Stimulated activated naive B cell treated with anti-CD40 and anti-IgM and Interleukin-4, amounts not matched to agents 10 μg/mL and 1 μg/mL and 100 μg/mL, for 72 hours (primary cell): Measurements from ENCODE around the gene PHC2.

Source experiments
- ATAC-seq, 2 donors: fragments of 150-1000 bp; cut with Tn5 transposase; replicated peaks; 2 replicates each; pipeline ENCODE4 v1.10.0; 2021; ENCODE audit warnings: moderate library complexity in 1 of 2
- DNase-seq: peaks from one replicate; pipeline ENCODE4 v3.0.0; 2021
- H3K27ac Mint-ChIP-seq: one replicate; pipeline ENCODE4 v1.8.0; 2022; ENCODE audit warnings: mild to moderate bottlenecking, mixed read lengths
- H3K27me3 Mint-ChIP-seq, 2 donors: one replicate each; pipeline ENCODE4 v1.8.0; 2022; ENCODE audit warnings: mixed read lengths in 2 of 2
- H3K36me3 Mint-ChIP-seq, 2 donors: one replicate each; pipeline ENCODE4 v1.8.0; 2022; ENCODE audit warnings: mixed read lengths in 2 of 2, mild to moderate bottlenecking in 1 of 2
- H3K4me1 Mint-ChIP-seq, 2 donors: one replicate each; pipeline ENCODE4 v1.8.0; 2022; ENCODE audit warnings: mixed read lengths in 2 of 2, mild to moderate bottlenecking in 1 of 2
- H3K4me3 Mint-ChIP-seq, 2 donors: one replicate each; pipeline ENCODE4 v1.8.0; 2022; ENCODE audit warnings: mild to moderate bottlenecking in 2 of 2, mixed read lengths in 2 of 2, moderate library complexity in 1 of 2
- H3K9me3 Mint-ChIP-seq, 2 donors: one replicate each; pipeline ENCODE4 v1.8.0; 2022; ENCODE audit warnings: mixed read lengths in 2 of 2, mild to moderate bottlenecking in 1 of 2

PHC2 gene

DNA sequence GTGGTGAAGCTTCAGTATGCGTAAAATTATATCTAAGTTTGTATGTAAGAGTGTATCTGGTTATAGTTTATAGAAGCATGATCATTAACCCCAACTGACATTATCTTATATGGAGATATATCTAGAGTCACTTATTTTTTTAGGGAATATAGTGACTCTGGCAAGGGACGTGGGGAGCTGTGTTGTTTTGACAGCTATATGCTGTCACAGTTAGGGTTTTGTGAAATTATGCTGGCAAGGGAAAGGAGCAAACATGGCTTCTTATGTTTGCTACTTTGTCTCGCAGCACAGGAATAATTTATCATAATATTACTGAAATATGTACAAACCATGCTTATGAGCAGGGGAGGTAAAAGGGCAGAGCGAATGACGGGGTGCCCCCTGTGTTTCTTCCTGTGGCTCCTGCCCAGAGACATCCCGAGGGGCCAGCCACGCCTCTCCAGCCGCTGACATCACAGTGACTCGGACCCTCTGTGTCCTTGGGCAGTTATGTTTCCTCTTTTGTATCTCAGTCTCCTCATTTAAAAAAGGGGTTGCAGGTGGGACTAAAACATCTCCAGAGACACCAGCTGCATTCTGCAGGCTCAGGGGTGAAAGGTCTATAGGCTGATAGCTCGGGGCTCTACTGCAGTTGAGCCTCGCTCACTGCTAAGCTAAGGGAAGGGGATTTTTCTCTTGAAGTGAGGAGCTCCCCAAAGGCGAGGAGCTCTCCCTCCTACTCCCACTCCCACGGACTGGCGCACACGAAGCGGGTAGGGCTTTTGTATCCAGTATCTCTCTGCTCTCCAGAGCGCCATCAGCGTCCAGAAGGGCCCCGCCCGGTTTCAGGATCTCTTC is 124.9 kb downstream of the PHC2 start:
- peaks cover 12 to 14% of the 10 kb centered on the region in 2 donors for H3K27me3 Mint-ChIP-seq
- peak; percentile 38 to 41 for ATAC-seq
- no peak for DNase-seq
- peak overlapping the region; percentile 26 to 44 for H3K4me3 Mint-ChIP-seq
- peaks cover 0 to 2% of the 10 kb centered on the region in 2 donors for H3K9me3 Mint-ChIP-seq
- peaks cover 8 to 12% of the 10 kb centered on the region in 2 donors for H3K36me3 Mint-ChIP-seq
- peaks cover 5 to 9% of the 10 kb centered on the region in 2 donors for H3K4me1 Mint-ChIP-seq
- peak overlapping the region; percentile 37 for H3K27ac Mint-ChIP-seq

DNA sequence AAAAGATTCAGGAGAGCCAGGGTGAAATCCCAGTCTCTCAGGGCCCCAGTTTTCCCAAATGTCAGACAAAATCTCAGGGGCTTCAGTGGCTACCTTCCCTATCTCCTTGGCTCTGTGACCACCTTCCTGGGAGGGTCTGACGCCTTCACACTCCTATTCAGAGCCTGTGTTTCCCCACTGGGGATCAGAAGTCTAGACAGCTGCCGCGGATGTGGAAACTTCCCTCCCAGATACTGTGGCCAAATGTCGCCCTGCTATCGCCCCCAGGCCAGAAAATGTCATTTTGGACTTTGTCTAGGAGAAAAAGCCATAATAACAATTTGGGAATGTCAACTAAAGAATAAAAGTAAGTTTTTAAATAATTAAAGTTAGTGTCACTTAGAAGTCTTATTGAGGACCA is 125.9 kb downstream of the PHC2 start:
- Mint-ChIP-seq H3K4me3 (no peak overlapping the region), H3K4me1 (peaks cover 5 to 9% of the 10 kb centered on the region in 2 donors), H3K9me3 (peaks cover 0 to 2% of the 10 kb centered on the region in 2 donors), H3K27ac (no peak overlapping the region), H3K36me3 (peaks cover 12 to 15% of the 10 kb centered on the region in 2 donors), H3K27me3 (peaks cover 12 to 13% of the 10 kb centered on the region in 2 donors)
- no peak for DNase-seq
- ATAC-seq = no peak

DNA sequence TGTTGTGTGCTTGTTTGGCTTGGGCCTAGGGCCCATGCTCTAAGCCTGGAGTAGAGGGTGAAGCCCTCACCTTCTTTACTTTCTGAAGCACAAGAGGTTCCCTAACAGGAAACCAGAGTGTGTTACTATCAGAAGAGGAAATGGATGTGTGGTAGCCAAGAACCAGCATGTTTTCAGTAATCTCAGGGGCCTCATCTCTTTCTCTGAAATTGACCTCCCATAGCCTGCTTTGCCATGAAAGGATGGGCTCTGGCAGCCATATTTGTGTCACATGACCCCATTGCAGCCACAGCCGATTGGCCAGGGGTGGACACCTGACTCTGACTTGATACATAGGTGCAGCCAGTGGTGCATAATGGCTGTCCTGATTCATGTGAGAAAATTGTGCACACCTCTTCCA is 128.6 kb downstream of the PHC2 start:
- Mint-ChIP-seq H3K9me3 (peaks cover 0 to 2% of the 10 kb centered on the region in 2 donors), H3K4me1 (peaks cover 5 to 18% of the 10 kb centered on the region in 2 donors), H3K36me3 (peaks cover 22 to 33% of the 10 kb centered on the region in 2 donors), H3K27me3 (peaks cover 6 to 9% of the 10 kb centered on the region in 2 donors), H3K27ac (no peak overlapping the region), H3K4me3 (no peak overlapping the region)
- DNase-seq (no peak), ATAC-seq (no peak)

DNA sequence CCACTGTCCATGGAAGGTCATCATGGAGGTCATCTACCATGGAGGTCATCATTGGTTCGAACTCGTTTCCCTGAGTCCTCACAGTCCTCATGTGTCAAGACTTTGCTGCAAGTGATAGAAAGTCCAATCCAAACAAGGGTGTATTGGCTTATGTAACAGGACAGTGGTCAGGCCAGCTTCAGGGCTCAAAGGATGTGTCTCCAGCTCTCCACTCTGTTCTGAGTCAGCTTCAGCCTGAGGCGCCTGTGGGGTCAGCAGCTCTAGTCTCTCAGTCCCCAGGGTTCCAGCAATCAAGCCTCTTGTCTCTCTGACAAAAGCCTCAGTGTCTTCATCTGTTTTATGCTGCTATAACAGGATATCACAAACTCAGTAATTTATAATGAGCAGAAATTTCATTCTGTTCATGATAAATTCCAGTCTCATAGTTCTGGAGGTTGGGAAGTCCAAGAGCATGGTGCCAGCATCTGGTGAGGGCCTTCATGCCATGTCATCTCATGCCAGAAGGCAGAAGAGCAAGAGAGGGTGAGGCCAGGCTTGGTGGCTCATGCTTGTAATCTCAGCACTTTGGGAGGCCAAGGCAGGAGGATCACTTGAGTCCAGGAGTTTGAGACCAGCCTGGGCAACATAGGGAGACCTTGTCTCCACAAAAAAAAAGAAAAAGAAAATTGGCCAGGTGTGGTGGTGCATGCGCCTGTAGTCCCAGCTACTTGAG is 129.5 kb downstream of the PHC2 start:
- H3K4me1 Mint-ChIP-seq = peaks cover 3 to 15% of the 10 kb centered on the region in 2 donors
- H3K36me3 Mint-ChIP-seq = peaks cover 24 to 41% of the 10 kb centered on the region in 2 donors
- DNase-seq (no peak), ATAC-seq (no peak)
- H3K27me3 Mint-ChIP-seq = peaks cover 6 to 9% of the 10 kb centered on the region in 2 donors
- no peak overlapping the region for H3K4me3 Mint-ChIP-seq
- peaks cover 0 to 2% of the 10 kb centered on the region in 2 donors for H3K9me3 Mint-ChIP-seq
- H3K27ac Mint-ChIP-seq = no peak overlapping the region

DNA sequence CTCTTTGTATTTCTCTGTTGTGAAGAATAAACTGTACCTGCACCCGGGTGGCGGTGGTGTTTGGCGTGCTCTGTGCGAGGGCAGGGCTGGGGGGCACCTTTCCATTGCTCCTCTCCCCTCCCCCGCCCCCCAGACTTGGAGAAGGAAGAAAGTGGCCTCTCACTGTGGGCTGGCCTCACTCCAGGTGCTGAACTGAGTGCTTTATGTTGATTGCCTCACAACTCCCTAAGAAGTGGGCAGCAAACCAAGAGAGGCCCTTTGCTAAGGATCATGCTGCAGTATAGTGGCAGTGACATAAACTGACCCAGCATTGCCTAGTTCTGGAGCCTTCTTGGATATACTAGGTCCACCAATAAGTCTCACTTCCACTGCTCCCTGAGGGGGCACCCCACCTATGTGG is 130.2 kb downstream of the PHC2 start:
- H3K9me3 Mint-ChIP-seq = peaks cover 0 to 2% of the 10 kb centered on the region in 2 donors
- H3K4me1 Mint-ChIP-seq = peaks cover 0 to 9% of the 10 kb centered on the region in 2 donors
- DNase-seq = no peak
- peaks cover 30 to 44% of the 10 kb centered on the region in 2 donors for H3K36me3 Mint-ChIP-seq
- ATAC-seq = no peak
- H3K27ac Mint-ChIP-seq = no peak overlapping the region
- H3K4me3 Mint-ChIP-seq = no peak overlapping the region
- peaks cover 0 to 2% of the 10 kb centered on the region in 2 donors for H3K27me3 Mint-ChIP-seq

DNA sequence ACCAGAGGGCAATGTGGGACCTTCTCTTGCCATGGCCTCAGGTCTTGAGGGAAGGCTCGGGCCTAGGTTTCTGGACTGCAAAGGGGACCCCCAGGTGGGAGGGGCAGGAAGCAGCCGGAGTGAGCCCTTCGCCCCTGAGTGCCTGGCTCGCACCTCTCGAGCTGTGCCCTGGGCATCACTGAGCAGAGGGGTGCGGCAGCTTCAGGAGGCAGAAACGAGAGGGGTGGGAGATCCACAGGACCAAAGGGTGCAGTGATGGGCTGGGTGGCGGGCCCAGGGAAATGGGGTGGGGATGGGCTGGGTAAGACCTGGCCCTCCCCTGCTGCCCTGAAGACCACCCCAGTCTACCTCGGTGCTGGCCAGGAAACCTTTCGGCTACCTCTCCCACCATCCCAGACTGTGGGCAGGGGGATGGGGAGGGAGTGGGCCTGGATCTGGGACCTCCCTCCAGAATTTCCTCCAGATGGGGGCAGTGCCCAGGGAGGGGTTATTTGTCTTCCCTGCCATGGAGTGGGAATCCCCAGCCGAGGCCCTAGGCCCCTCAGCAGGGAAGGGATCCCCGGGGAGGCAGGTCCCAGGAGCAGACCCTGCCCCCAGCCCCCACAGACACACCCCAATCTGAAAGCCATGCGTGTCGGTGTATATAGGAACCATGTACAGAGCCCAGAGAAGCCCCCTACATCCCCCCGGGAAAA is 131.3 kb downstream of the PHC2 start:
- DNase-seq (no peak), ATAC-seq (no peak)
- H3K36me3 Mint-ChIP-seq = peaks cover 33 to 48% of the 10 kb centered on the region in 2 donors
- H3K4me3 Mint-ChIP-seq = no peak overlapping the region
- no peak overlapping the region for H3K27ac Mint-ChIP-seq
- no peaks in the 10 kb centered on the region for H3K27me3 Mint-ChIP-seq
- peaks cover 0 to 2% of the 10 kb centered on the region in 2 donors for H3K9me3 Mint-ChIP-seq
- H3K4me1 Mint-ChIP-seq = peaks cover 3 to 15% of the 10 kb centered on the region in 2 donors

DNA sequence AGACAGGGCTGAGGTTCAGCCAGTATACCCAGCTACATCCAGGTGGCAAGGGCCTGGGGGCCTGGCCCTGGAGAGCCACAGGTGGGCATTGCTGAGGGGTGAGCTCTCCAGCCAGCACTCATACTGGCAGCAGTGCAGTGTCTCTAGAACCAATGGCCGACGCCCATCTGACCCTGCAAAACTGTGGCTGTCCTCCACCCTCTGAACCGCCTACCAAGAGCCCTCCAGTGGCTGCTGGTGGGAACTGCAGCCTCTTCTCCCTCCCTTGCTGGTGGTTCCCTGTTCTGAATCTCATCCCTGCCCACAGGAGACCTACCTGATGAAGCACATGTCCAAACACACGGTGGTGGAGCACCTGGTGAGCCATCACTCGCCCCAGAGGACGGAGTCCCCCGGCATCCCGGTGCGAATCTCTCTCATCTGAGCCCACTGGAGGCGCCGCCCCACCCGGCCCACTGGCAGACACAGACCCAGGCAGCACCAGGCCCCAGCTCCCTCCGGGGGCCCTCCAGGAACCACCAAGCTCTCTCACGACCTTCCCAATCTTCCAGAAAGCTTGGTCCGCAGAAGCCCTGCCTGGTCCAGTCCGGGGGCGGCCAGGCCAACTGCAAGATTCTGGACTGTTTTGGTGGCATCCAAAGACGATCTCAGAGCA is 132.1 kb downstream of the PHC2 start:
- H3K4me3 Mint-ChIP-seq = no peak overlapping the region
- ATAC-seq = peak; percentile 69 to 76
- H3K9me3 Mint-ChIP-seq = peaks cover 0 to 2% of the 10 kb centered on the region in 2 donors
- DNase-seq = peak; percentile 27
- H3K27ac Mint-ChIP-seq = no peak overlapping the region
- peaks cover 33 to 55% of the 10 kb centered on the region in 2 donors for H3K36me3 Mint-ChIP-seq
- H3K27me3 Mint-ChIP-seq = no peaks in the 10 kb centered on the region
- peaks cover 3 to 15% of the 10 kb centered on the region in 2 donors for H3K4me1 Mint-ChIP-seq

DNA sequence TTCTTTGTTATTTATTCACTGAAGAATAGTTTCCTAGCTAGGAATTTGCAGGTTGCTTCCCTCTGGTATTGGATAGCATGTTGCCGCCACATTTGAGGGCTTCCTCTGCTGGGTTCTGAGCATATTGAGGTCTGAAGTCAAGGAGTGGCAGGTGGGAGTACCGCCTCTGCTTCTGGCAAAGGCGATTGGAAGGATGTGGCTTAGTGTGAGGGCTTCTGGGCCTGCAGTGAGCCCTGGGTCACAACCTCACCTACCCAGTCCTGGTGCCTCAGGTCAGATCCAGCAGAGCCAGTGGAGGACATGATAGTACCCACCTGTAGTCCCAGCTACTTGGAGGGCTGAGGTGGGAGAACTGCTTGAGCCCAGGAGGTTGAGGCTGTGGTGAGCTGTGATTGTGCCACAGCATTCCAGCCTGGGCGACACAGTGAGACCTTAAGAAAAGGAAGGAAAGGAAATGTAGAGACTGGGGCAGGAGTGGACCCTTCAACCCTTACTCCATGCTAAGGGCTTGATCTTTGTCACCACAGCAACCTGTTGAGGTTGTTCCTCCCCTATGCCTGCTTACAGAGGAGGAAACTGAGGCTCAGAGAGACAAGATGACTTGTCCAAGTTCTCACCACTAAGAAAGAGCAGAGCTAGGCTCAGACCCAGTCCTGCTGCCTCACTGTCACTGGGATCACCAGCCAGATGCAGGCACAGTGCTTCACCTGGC is 132.8 kb downstream of the PHC2 start:
- H3K36me3 Mint-ChIP-seq = peaks cover 33 to 52% of the 10 kb centered on the region in 2 donors
- H3K27ac Mint-ChIP-seq = no peak overlapping the region
- no peak overlapping the region for H3K4me3 Mint-ChIP-seq
- peaks cover 0 to 2% of the 10 kb centered on the region in 2 donors for H3K9me3 Mint-ChIP-seq
- ATAC-seq (no peak), DNase-seq (no peak)
- H3K27me3 Mint-ChIP-seq = no peaks in the 10 kb centered on the region
- H3K4me1 Mint-ChIP-seq = peaks cover 3 to 15% of the 10 kb centered on the region in 2 donors

DNA sequence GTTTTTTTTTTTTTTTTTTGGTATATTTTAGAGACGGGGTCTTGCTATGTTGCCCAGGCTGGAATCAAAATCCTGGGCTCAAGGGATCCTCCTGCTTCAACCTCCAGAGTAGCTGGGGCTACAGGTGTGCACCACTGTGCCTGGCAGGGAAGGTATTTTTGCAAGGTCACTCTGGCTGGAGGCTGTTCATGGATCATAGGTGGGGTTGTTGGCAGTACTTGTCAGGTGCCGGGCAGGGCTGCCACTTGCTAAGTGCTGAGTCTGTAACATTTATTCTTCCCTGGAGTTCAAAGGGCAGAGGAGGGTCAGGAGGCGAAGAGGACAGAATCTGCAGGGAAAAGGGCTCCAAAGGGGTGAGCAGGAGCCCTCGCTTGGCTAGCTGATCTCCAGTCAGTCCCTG is 134.1 kb downstream of the PHC2 start:
- H3K27ac Mint-ChIP-seq = no peak overlapping the region
- no peaks in the 10 kb centered on the region for H3K9me3 Mint-ChIP-seq
- ATAC-seq = no peak
- DNase-seq = no peak
- H3K4me3 Mint-ChIP-seq = no peak overlapping the region
- no peaks in the 10 kb centered on the region for H3K27me3 Mint-ChIP-seq
- peaks cover 5 to 15% of the 10 kb centered on the region in 2 donors for H3K4me1 Mint-ChIP-seq
- peaks cover 35 to 51% of the 10 kb centered on the region in 2 donors for H3K36me3 Mint-ChIP-seq

DNA sequence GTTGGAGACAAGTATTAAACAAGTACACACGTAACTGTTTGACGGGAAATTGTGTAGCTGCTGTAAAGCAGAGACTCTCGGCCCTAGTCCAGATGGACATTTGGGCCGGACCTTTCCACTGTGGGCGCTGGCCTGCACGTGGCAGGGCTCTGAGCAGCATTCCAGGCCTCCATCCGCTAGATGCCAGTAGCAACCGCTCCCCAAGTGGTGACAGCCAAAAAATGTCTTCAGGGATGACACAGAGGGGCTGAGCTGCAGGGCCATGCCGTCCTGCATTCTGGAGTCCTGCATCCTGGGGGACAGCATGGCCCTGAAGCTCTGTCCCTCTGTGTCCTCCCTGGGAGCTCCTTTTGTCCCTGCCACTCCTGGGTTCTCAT is 134.8 kb downstream of the PHC2 start:
- Mint-ChIP-seq H3K4me3 (no peak overlapping the region), H3K27me3 (no peaks in the 10 kb centered on the region), H3K9me3 (no peaks in the 10 kb centered on the region), H3K27ac (no peak overlapping the region), H3K4me1 (peaks cover 5 to 15% of the 10 kb centered on the region in 2 donors), H3K36me3 (peaks cover 32 to 47% of the 10 kb centered on the region in 2 donors)
- ATAC-seq = no peak
- DNase-seq = no peak

DNA sequence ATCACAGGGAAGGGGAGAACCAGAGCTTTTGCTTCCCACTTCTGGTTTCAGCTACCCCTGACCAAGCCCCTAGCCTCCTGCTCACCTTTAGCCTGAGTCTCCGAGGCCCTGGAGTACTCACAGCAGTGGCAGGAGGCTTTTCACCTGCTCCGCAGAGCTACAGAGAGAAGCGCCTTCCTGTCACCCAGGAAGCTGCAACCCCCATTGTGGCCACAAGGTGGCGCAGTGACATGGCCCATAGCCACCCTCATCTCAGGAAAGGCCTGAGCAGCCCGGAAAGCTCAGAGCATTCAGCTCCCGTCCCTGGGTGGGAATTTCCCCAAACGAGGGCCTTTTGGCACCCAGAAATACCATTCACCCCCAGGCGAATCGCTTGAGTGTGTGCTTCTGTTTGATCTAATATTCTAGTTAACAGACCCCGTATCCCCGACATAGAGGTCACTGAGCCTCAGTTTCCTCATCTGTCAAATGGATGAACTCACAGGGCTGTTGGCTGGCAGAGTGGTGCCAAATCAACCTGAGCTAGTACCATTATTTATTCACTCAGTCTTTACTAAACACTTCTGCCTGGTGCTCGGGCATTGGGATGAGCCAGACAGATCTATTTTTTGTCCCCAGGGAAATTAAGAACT is 135.3 kb downstream of the PHC2 start:
- Mint-ChIP-seq H3K27me3 (no peaks in the 10 kb centered on the region), H3K4me1 (peaks cover 5 to 15% of the 10 kb centered on the region in 2 donors)
- ATAC-seq = peak; percentile 92

DNA sequence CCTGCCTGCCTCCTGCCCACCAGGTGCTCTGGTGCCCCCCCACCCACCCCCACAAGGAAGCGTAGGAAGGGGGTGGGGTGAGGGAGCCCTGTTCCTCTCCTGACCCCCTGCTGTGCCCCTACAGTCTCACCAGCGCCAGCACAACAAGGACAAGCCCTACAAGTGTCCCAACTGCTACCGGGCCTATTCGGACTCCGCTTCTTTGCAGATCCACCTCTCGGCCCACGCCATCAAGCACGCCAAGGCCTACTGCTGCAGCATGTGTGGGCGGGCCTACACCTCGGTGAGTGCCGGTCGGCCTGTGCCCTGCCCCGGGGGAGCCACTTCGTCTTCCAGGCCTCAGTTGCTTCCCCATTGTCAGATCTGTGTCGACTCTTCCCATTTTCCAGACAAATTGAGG is 135.9 kb downstream of the PHC2 start:
- no peak for ATAC-seq
- Mint-ChIP-seq H3K4me3 (no peak overlapping the region), H3K36me3 (peaks cover 32 to 42% of the 10 kb centered on the region in 2 donors)

More for the DNA sequence above, 135.3 kb downstream of the PHC2 start:
- H3K36me3 Mint-ChIP-seq = peaks cover 32 to 45% of the 10 kb centered on the region in 2 donors
- no peak overlapping the region for H3K4me3 Mint-ChIP-seq
- H3K27ac Mint-ChIP-seq = peak overlapping the region; percentile 65
- peak; percentile 73 for DNase-seq
- H3K9me3 Mint-ChIP-seq = no peaks in the 10 kb centered on the region

More for the DNA sequence above, 135.9 kb downstream of the PHC2 start:
- Mint-ChIP-seq H3K27ac (peak overlapping the region; percentile 65), H3K4me1 (peaks cover 5 to 15% of the 10 kb centered on the region in 2 donors), H3K27me3 (no peaks in the 10 kb centered on the region), H3K9me3 (no peaks in the 10 kb centered on the region)
- no peak for DNase-seq
